Esophagus squamous epithelium (tissue), 4 donors: Measurements from ENCODE around the gene OR9G4.

ENCODE experiments used
- CTCF ChIP-seq, 6 experiments: fragments of 450-650 bp in 4 of 6; fragments of 200-600 bp in 2 of 6; sonication (generic) in 2 of 6; IDR thresholded peaks; one replicate each; pipeline ENCODE4 v1.5.1; 2016 to 2019; ENCODE audit warnings: antibody characterized with exemption in 6 of 6, mild to moderate bottlenecking in 4 of 6, moderate library complexity in 4 of 6
- POLR2A ChIP-seq, 4 donors: fragments of 450-650 bp; IDR thresholded peaks; one replicate each; pipeline ENCODE4 v1.6.1; 2017; ENCODE audit warnings: antibody characterized with exemption in 4 of 4, mild to moderate bottlenecking in 4 of 4, moderate library complexity in 3 of 4

GRCh38 chr11:56700914-56701485 lies 47.5 kb downstream of the OR9G4 start:
- no peak for TF ChIP-seq CTCF (IDR thresholded peaks at IDR 0.05)
- no peak for TF ChIP-seq POLR2A (IDR thresholded peaks at IDR 0.05)
